ENCODE measurements around the gene KIF6.

- no peak for TF ChIP-seq EP300 (IDR thresholded peaks at IDR 0.05)
- no peak for TF ChIP-seq CTCF (IDR thresholded peaks at IDR 0.05)
- TF ChIP-seq POLR2A (IDR thresholded peaks at IDR 0.05), result no peak
- TF ChIP-seq POLR2AphosphoS5 (IDR thresholded peaks at IDR 0.05), result no peak
These were observed 336.4 kb downstream of the KIF6 start for GRCh38 chr6:39388606-39389483.

Data from gastroesophageal sphincter (tissue), 3 donors.